ENCODE results near the gene NDUFA5. TPM values are rescaled to one million over a fixed set of nuclear protein-coding genes. Genes with fewer than 3 reads are reported as not detected.

The NDUFA5 gene
- 10.9 and 14.6 TPM in 2 replicates for polyA plus RNA-seq (2012; rRNA removed)
- 20.3 and 38.9 TPM in 2 replicates for polyA plus RNA-seq (2012; cell fraction: cytosol; rRNA removed)
- 2.5 and 7.4 TPM in 2 replicates for polyA plus RNA-seq (2012; cell fraction: nucleus; rRNA removed)

GRCh38 chr7:123557398-123558288, at the start of gene NDUFA5:
Gene NDUFA5 (minus strand): TSS chr7:123557818. CDS start chr7:123557795, 23 bp downstream.
- H3K9me3 ChIP-seq = no peaks in the 10 kb centered on the region
- H3K4me1 ChIP-seq (ENCODE audit: control insufficient read depth in 1 of 2, insufficient read depth in 2 of 2, low read depth in 1 of 2, low read length in 1 of 2) = peaks cover 9 to 12% of the 10 kb centered on the region in 2 experiments
- peak within 1 kb of the TSS; percentile 95 to 98 for H3K4me3 ChIP-seq (ENCODE audit: low read depth in 2 of 2, low read length in 1 of 2)
- peak within 1 kb of the TSS; percentile 76 to 96 for H3K27ac ChIP-seq (ENCODE audit: low read depth in 2 of 2, low read length in 1 of 2)
- H3K27me3 ChIP-seq (ENCODE audit: insufficient read depth) = no peaks in the 10 kb centered on the region
- WGBS (ENCODE audit: low lambda C conversion rate) = 1% methylated on average over 40 of the region's 40 CpGs
- ChIA-PET POLR2A (interaction anchor here (0.6 to 1.4 kb wide), 3 partner anchors 23 to 475 kb away, joined by 3 to 4 read pairs (median 3); partner anchors contain the start of genes IQUB, TMEM229A and WASL), CTCF (interaction anchor here (0.6 to 2.3 kb wide), 9 partner anchors 21 to 314 kb away, joined by 3 to 18 read pairs (median 4); no protein-coding TSS in a partner anchor)
- peaks cover 20 to 25% of the 10 kb centered on the region in 2 experiments for H3K36me3 ChIP-seq (replicated peaks in 1 of 2; ENCODE audit: control insufficient read depth in 1 of 2, insufficient read depth in 2 of 2, low read length in 1 of 2)
- no peaks in the 10 kb centered on the region for H4K20me1 ChIP-seq (ENCODE audit: insufficient read depth)
- peaks cover 11% of the 10 kb centered on the region for H3F3A ChIP-seq (replicated peaks; ENCODE audit: insufficient read depth)
- H3K9me2 ChIP-seq = no peaks in the 10 kb centered on the region
- peak; percentile 87 for DNase-seq
- peaks cover 38% of the 10 kb centered on the region for H3K79me2 ChIP-seq (ENCODE audit: insufficient read depth)
- peak within 1 kb of the TSS; percentile 83 for H3K9ac ChIP-seq
- H3K4me2 ChIP-seq = peak within 1 kb of the TSS; percentile 82
- peak within 1 kb of the TSS; percentile 96 for H2AFZ ChIP-seq (ENCODE audit: low read depth)
- TF ChIP-seq RXRA (IDR thresholded peaks at IDR 0.05; ENCODE audit: borderline replicate concordance, low read depth) (no peak), ZBTB33 (IDR thresholded peaks at IDR 0.05; ENCODE audit: borderline replicate concordance, low read depth) (no peak), USF1 (IDR thresholded peaks at IDR 0.05; ENCODE audit: borderline replicate concordance, low read depth) (no peak), ELF1 (IDR thresholded peaks at IDR 0.05) (no peak), CHD2 (IDR thresholded peaks at IDR 0.05; ENCODE audit: low read length, partially characterized antibody) (peak; percentile 91), MXI1 (IDR thresholded peaks at IDR 0.05; ENCODE audit: low read depth, low read length) (peak; percentile 97), TEAD4 (IDR thresholded peaks at IDR 0.05; ENCODE audit: borderline replicate concordance, insufficient read depth) (no peak), EZH2phosphoT487 (IDR thresholded peaks at IDR 0.05; ENCODE audit: borderline replicate concordance, low read depth) (no peak), TCF12 (IDR thresholded peaks at IDR 0.05) (no peak; the same call in 1 of the 2 replicates), GATA2 (CRISPR knock-in tag; IDR thresholded peaks at IDR 0.05) (no peak; the same call in 1 of the 2 replicates), MAX (IDR thresholded peaks at IDR 0.05; ENCODE audit: low read depth) (peak; percentile 32; the same call in 1 of the 2 replicates), JUND (IDR thresholded peaks at IDR 0.05) (no peak), NFIC (IDR thresholded peaks at IDR 0.05; ENCODE audit: borderline replicate concordance) (no peak), SIN3A (IDR thresholded peaks at IDR 0.05; ENCODE audit: borderline replicate concordance, low read depth, low read length) (peak; percentile 91; the same call in 1 of the 2 replicates), FOXM1 (IDR thresholded peaks at IDR 0.05; ENCODE audit: low read depth) (no peak), PBX3 (IDR thresholded peaks at IDR 0.05) (peak; percentile 6; the same call in 1 of the 2 replicates), SMC3 (IDR thresholded peaks at IDR 0.05; ENCODE audit: low read depth, low read length) (no peak), GABPA (IDR thresholded peaks at IDR 0.05; ENCODE audit: low read depth) (no peak), CTCF (IDR thresholded peaks at IDR 0.05) (no peak), POLR2AphosphoS5 (IDR thresholded peaks at IDR 0.05; ENCODE audit: low read depth, low read length) (peak; percentile 98), NRF1 (IDR thresholded peaks at IDR 0.05; ENCODE audit: low read depth, low read length) (peak; percentile 84), RCOR1 (IDR thresholded peaks at IDR 0.05; ENCODE audit: low read length) (0 out of 2 replicates have a peak, but pooled peaks have one; percentile 26), YY1 (IDR thresholded peaks at IDR 0.05; ENCODE audit: low read depth) (peak; percentile 95), FOXJ3 (CRISPR knock-in tag; IDR thresholded peaks at IDR 0.05) (no peak), IRF3 (IDR thresholded peaks at IDR 0.05; ENCODE audit: low read depth, low read length) (no peak), MEF2A (IDR thresholded peaks at IDR 0.05; ENCODE audit: borderline replicate concordance, low read depth) (no peak)
